Renal pelvis (tissue), 4 donors: ENCODE measurements around the gene ARHGEF33. TPM values are rescaled to one million over a fixed set of nuclear protein-coding genes. Genes with fewer than 3 reads are reported as not detected.
A peak's percentile ranks its signal among the peaks of the same experiment; 100 is the strongest.
"Not testable (repeated sequence)": the region's sequence is repeated elsewhere in the genome, so short reads cannot be mapped to it uniquely, and the experiment has no call there.

Experiments
- DNase-seq: peaks from one replicate; pipeline ENCODE4 v3.0.0-alpha.2; 2013
- polyA plus RNA-seq, 3 donors: library from polyadenylated mRNA; unstranded; fragments of 120-200 nt; gene quantifications; one replicate each; pipeline ENCODE4 v1.2.1, GENCODE V29; 2013; ENCODE audit not compliant: insufficient read length in 3 of 3

Gene ARHGEF33
- polyA plus RNA-seq, 3 donors, result 1.7 to 3.0 (median 2.5) TPM

DNA sequence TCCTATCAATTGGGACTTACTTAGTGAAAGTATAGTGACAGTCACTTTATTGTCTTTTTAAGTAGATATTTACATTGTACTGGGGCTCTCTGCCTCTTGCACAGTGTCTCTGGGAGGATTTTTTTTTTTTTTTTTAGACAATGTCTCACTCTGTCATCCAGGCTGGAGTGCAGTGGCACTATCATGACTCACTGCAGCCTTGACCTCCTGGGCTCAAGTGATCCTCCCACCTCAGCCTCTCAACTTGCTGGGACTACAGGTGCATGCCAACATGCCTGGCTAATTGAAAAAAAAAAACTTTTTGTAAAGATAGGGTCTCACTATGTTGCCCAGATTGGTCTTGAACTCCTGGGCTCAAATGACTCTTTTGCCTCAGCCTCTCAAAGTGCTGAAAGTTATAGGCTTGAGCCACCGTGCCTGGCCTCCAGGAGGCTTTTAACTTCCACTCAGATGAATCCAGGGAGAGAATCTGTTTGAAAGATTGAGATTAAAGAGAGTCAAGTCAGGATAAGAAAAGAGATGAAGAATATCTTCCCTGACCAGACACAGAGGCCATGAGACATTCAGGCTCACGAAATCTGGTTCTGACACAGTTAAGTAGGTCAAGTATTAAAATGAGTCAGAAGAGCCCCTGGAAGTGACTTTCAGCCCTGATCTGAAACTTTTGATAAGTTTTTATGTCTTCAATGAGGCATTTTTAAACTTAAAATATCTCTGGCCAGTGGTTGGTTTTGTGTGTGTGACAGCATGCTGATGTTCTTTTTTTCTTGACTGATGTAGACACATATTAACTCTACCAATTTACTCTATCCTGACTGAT is 18.3 kb downstream of the ARHGEF33 start:
- no peak for DNase-seq

DNA sequence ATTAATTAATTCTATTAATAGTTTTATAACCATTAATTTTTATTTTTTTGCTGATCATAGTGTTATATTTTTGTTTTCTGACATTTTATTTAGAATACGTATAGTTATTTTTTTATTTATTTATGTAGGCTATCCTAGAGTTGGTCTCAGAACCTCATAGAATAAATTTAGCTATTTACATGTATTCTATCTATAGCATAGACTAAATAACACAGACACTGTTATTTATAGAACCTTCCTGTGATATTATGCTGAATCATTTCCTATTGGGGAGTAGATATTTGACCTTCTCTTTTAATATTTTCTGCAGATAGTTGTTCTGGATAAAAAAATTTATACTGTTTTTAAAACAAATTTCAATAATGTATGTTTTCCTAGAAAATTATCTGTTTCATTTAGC is 20.2 kb downstream of the ARHGEF33 start:
- no peak for DNase-seq

GRCh38 chr2:38911191-38911590 is 21.5 kb downstream of the ARHGEF33 start:
- no peak for DNase-seq

- DNase-seq, result no peak
Observed at GRCh38 chr2:38912619-38913018, 22.9 kb downstream of the ARHGEF33 start.

GRCh38 chr2:38922389-38922788 is 32.7 kb downstream of the ARHGEF33 start:
- DNase-seq, result no peak

DNA sequence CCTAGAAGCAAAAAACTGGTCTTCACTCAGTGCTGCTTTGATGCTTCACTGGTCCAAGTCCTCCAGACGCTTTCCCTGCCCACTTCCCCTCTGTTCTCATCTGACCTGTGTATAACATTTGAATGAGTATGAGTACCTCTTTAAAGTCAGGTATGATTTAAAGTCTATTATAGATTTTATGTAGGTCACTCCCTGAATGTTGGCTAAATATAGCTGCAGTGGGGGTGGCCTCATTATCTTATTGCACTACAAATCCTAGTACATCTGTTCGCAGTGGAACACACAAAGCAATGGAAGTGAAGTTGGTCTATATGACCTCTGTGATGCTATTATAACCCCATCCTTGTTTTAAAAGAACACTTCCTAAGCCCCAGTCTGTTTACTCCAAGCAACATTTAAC is 33.2 kb downstream of the ARHGEF33 start:
- no peak for DNase-seq

DNA sequence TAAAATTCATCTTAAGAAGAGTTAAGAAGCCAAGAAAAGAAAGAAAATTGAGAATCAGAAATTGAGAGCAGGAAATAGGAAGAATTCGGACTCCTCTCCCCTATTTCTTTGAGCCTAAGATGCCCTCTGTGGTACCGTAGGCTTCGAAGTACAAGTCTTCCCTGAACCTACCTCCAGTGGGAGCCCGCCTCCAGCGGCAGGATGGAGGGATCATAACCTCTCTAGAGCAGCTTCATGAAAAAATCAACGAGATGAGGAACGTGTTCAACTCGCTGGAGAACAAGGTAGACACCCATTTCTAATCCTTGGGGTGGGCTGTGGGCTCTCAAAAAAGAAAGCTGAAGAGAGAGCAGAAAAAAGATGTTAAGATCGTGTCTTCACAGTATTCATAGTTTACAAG is 36.3 kb downstream of the ARHGEF33 start:
- no peak for DNase-seq

GRCh38 chr2:38930600-38930999 is 40.9 kb downstream of the ARHGEF33 start:
- no peak for DNase-seq

- no peak for DNase-seq
Observed at GRCh38 chr2:38932586-38932985, 42.9 kb downstream of the ARHGEF33 start.

GRCh38 chr2:38933653-38934052 is 44.0 kb downstream of the ARHGEF33 start:
- DNase-seq, result no peak

- DNase-seq, result no peak
Observed at GRCh38 chr2:38934742-38935141, 45.1 kb downstream of the ARHGEF33 start.

GRCh38 chr2:38935568-38936172 is 46.0 kb downstream of the ARHGEF33 start:
- DNase-seq, result no peak

DNA sequence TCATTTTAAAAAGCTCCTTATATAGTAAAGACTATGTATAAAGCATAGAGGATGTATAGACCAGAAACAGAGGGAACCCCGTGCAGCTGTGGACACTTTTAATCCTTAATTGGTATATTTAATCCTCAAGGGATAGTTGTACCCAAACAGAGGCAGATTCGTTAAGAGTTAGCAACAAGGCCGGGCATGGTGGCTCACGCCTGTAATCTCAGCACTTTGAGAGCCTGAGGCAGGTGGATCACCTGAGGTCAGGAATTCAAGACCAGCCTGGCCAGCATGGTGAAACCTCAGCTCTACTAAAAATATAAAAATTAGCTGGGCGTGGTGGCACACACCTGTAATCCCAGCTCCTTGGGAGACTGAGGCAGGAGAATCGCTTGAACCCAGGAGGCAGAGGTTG is 46.8 kb downstream of the ARHGEF33 start:
- not testable (repeated sequence) for DNase-seq

DNA sequence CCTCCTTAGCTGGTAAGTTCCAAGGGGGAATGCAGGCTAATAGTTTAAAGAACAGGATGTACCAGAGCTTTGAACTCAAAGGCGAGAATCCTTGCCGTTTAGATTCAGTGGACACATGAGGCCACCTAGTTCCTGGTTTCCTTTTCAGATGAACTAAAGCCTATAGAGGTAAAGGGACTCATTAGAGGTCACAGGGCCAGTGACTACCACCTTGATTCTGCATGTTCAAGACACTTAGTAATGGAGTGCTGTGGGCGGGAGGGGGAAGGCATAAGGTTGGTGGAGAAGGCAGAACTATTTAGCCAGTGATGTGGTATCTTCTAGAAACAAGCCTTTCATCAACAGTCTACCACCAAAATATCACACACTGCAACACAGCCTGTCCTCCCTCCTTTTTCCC is 47.9 kb downstream of the ARHGEF33 start:
- DNase-seq, result no peak

DNA sequence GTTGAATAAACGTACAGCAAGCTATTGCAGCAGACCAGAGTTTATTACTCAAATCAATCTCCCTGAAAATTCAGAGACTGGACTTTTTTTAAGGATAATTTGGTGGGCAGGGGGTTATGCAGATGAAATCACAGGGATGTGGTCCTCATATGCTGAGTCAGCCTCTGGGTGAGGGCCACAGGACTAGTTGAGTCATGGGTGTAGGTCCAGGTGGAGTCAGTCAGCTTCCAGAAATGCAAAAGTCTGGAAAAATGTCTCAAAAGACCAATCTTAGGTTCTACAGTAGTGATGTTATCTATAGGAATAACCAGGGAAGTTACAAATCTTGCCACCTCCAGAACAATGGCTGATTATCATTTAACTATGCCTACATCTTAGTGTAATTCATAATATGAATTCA is 51.1 kb downstream of the ARHGEF33 start:
- no peak for DNase-seq

GRCh38 chr2:38943784-38944183 is 54.1 kb downstream of the ARHGEF33 start:
- no peak for DNase-seq

GRCh38 chr2:38945372-38945771 is 55.7 kb downstream of the ARHGEF33 start:
- no peak for DNase-seq

DNA sequence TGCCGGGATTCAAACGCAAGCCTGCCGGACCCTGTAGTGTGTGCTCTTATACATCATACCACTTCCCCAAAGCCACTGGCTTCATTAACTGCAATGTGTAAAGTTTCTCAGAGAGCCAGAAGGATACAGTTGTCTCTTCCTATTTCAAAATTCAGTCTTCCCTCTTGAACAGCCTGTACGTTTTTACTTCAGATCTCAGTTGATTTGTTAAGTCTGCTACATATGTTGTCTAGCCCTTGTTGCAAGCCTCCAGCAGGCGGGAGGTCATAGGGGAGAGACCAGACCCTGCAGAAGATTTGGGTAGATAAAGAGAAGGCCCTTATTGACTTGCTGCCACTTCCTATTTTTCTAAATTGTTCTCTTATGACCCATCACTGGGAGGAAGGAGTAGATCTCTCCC is 56.2 kb downstream of the ARHGEF33 start:
- no peak for DNase-seq

DNA sequence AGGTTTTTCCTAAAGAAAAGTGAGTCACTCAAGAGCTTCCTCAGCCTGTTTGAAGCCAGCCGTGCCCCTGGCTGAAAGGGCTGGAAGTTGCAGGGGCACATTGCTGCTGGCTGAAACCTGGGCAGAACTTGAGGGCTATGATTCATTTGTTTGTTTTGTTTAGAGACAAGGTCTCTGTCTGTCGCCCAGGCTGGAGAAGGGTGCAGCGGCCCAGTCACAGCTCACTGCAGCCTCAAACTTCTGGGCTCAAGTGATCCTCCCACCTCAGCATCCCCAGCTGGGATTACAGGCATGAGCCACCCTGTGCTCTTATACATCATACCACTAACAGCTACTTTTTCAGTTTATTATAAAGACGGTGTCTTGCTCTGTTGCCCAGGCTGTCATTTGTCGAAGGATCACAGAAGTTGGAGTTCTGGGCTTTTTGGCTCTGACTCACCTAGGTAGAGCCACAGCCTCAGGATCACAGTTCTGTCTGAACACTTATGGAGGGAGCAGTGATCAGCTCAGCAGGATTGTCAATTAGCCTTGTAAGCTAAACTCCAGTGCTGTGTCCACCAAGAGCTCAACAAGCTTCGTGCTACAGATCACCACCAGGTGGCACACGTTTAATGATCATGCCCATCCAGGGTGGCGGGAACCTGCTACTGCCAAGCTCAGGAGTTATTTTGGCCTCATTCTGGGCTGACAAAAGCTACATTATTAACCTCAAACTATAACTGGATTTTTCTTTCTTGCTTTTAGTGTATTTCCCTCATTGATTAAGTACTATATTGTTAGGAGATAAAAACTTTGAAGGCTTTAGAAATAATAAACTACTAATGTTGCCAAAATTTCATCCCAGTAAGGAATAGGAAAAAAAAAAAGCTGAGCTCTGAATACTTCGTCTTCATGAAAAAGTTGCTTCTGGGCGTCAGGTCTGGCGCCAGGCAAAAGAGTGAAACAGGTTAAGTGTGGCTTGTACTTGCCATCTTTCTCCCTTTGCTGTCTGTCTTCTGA is 57.9 kb downstream of the ARHGEF33 start:
- peak; percentile 74 for DNase-seq

DNA sequence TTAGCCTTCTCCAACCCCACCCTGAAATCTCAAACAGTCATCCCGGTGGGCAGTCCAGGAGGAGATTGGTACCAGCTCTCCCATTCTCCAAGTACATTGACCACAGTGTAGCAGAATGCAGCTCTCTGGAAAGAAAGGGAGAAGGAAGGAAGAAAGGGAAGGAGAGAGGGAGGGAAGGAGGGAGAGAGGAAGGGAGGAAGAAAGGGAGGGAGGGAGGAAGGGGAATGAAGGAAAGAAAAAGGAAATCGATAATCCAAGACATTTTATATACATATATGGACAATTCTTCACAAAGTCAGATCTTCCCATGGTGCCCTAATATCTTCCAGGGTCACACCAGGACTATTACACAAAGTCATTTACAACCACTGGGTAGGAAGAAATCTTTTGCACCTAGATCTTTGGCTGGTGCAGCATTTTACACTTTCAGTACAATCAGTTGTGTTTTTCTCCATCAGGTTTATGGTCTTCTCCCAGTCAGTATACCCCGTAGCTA is 58.8 kb downstream of the ARHGEF33 start:
- no peak for DNase-seq

- DNase-seq, result no peak
Observed at GRCh38 chr2:38948995-38949394, 59.3 kb downstream of the ARHGEF33 start.

DNA sequence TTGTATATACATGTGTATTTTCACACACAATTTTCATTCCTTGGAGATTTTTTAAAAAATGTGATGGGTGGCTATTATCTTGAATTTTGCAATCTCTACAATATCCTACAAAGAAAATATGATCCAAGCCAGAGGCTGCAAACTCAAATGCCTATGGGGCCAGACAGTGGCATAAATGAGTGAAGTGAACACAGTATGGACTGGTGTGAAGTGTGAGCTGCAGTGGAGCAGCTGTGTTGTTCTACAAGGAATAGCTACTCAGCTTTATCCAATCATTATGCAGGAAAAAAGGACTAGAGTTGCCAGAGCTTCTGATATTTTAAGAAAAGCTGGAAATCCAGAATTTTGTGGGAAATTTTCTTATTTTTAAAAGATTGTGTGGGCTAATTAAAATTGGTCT is 62.1 kb downstream of the ARHGEF33 start:
- no peak for DNase-seq
